HEK293 (cell line): Measurements from ENCODE around the gene PTP4A1.

ENCODE experiments used
- CTCF ChIA-PET: fragments of 350-600 bp; formaldehyde crosslinking; extraction: SDS; loops from one replicate; lab custom pipeline; 2021; ENCODE audit warnings: antibody characterized with exemption; lab: Yijun Ruan, JAX
- POLR2A ChIA-PET: fragments of 300-600 bp; formaldehyde crosslinking; extraction: SDS; loops from one replicate; lab custom pipeline; 2020; ENCODE audit warnings: antibody characterized with exemption, inconsistent platforms; lab: Yijun Ruan, JAX
- H3K27ac ChIP-seq: fragments of 200-500 bp; sonication (Bioruptor generic); 2 replicates; pipeline ENCODE4 v1.5.1; 2014; ENCODE audit warnings: low read depth, low read length, control low read depth, inconsistent platforms; ENCODE audit errors: extremely low read depth
- H3K36me3 ChIP-seq, 2 experiments: fragments of 200-500 bp in 1 of 2; sonication (Bioruptor generic) in 1 of 2; 1 replicate in 1 of 2; 2 replicates in 1 of 2; pipeline ENCODE4 v1.5.1; 2014 to 2017; ENCODE audit warnings: inconsistent platforms in 2 of 2, low read length in 2 of 2; ENCODE audit not compliant: control insufficient read depth in 2 of 2, insufficient read depth in 1 of 2
- H3K4me1 ChIP-seq: fragments of 200-500 bp; sonication (Bioruptor generic); 2 replicates; pipeline ENCODE4 v1.5.1; 2014; ENCODE audit warnings: mild to moderate bottlenecking, low read length, inconsistent platforms; ENCODE audit not compliant: control insufficient read depth, insufficient read depth
- H3K4me3 ChIP-seq: 2 replicates; pipeline ENCODE4 v1.5.1; 2011; ENCODE audit warnings: low read depth, mild to moderate bottlenecking, control low read depth, low read length, moderate library complexity
- H3K9me3 ChIP-seq: fragments of 200-500 bp; sonication (Bioruptor generic); 2 replicates; pipeline ENCODE4 v1.5.1; 2014; ENCODE audit warnings: low read depth, low read length, inconsistent platforms; ENCODE audit not compliant: control insufficient read depth, insufficient read depth
- FEZF1 ChIP-seq: fragments of 450-650 bp; formaldehyde crosslinking; IDR thresholded peaks from 2 replicates; pipeline ENCODE4 v1.5.1; 2016; ENCODE audit warnings: missing biosample characterization, missing genetic modification characterization
- GFI1B ChIP-seq: fragments of 450-650 bp; formaldehyde crosslinking; IDR thresholded peaks from 2 replicates; pipeline ENCODE4 v1.5.1; 2016; ENCODE audit warnings: missing biosample characterization, missing genetic modification characterization
- HIC1 ChIP-seq: fragments of 450-650 bp; formaldehyde crosslinking; IDR thresholded peaks from 2 replicates; pipeline ENCODE4 v1.5.1; 2016; ENCODE audit warnings: missing biosample characterization, missing genetic modification characterization
- OVOL3 ChIP-seq: fragments of 450-650 bp; formaldehyde crosslinking; IDR thresholded peaks from 2 replicates; pipeline ENCODE4 v1.5.1; 2016; ENCODE audit warnings: missing biosample characterization, missing genetic modification characterization
- PBX3 ChIP-seq: sonication (generic); formaldehyde crosslinking; IDR thresholded peaks from 2 replicates; pipeline ENCODE4 v1.8.1; 2022; ENCODE audit warnings: mild to moderate bottlenecking, moderate library complexity, missing genetic modification reagents
- PRDM1 ChIP-seq: fragments of 450-650 bp; formaldehyde crosslinking; IDR thresholded peaks from 2 replicates; pipeline ENCODE4; 2016; ENCODE audit warnings: missing biosample characterization, missing genetic modification characterization
- SETDB1 ChIP-seq: IDR thresholded peaks from one replicate; pipeline ENCODE4 v1.6.1; 2017; ENCODE audit warnings: mild to moderate bottlenecking, low read length, moderate library complexity, mixed read lengths; ENCODE audit not compliant: insufficient read length
- TRIM28 ChIP-seq: IDR thresholded peaks from 2 replicates; pipeline ENCODE4 v1.6.1; 2011; ENCODE audit warnings: low read length, control low read depth, borderline replicate concordance
- ZBTB11 ChIP-seq: fragments of 450-650 bp; formaldehyde crosslinking; conservative IDR thresholded peaks from 2 replicates; pipeline ENCODE4 v1.5.1; 2016; ENCODE audit warnings: low read depth, missing biosample characterization, missing genetic modification characterization
- ZFP37 ChIP-seq: fragments of 450-650 bp; formaldehyde crosslinking; IDR thresholded peaks from 2 replicates; pipeline ENCODE4 v1.5.1; 2016; ENCODE audit warnings: missing biosample characterization, missing genetic modification characterization
- ZNF114 ChIP-seq: fragments of 450-650 bp; formaldehyde crosslinking; IDR thresholded peaks from 2 replicates; pipeline ENCODE4 v1.5.0; 2017; ENCODE audit warnings: missing biosample characterization, missing genetic modification characterization
- ZNF2 ChIP-seq: fragments of 450-650 bp; formaldehyde crosslinking; IDR thresholded peaks from 2 replicates; pipeline ENCODE4 v1.5.1; 2016; ENCODE audit warnings: missing biosample characterization, missing genetic modification characterization
- ZNF510 ChIP-seq: fragments of 450-650 bp; formaldehyde crosslinking; IDR thresholded peaks from 2 replicates; pipeline ENCODE4 v1.5.1; 2018; ENCODE audit warnings: mild to moderate bottlenecking, missing genetic modification characterization, missing biosample characterization; ENCODE audit not compliant: insufficient replicate concordance
- ZNF585B ChIP-seq: fragments of 450-650 bp; formaldehyde crosslinking; IDR thresholded peaks from 2 replicates; pipeline ENCODE4 v1.5.1; 2016; ENCODE audit warnings: missing biosample characterization, missing genetic modification characterization
- ZNF664 ChIP-seq: fragments of 450-650 bp; formaldehyde crosslinking; IDR thresholded peaks from 2 replicates; pipeline ENCODE4 v1.5.1; 2016; ENCODE audit warnings: missing biosample characterization, missing genetic modification characterization
- ZNF776 ChIP-seq: fragments of 450-650 bp; formaldehyde crosslinking; IDR thresholded peaks from 2 replicates; pipeline ENCODE4 v1.5.0; 2017; ENCODE audit warnings: missing biosample characterization, missing genetic modification characterization, borderline replicate concordance
- ZSCAN23 ChIP-seq: fragments of 450-650 bp; formaldehyde crosslinking; IDR thresholded peaks from 2 replicates; pipeline ENCODE4 v1.5.1; 2016; ENCODE audit warnings: missing biosample characterization, missing genetic modification characterization

Gene PTP4A1

GRCh38 chr6:63567966-63568365 lies 4.3 kb upstream of the PTP4A1 start:
- TF ChIP-seq GFI1B (tag by site-specific recombination) (no peak), ZNF776 (no peak), ZNF664 (no peak), PRDM1 (tag by site-specific recombination) (0 out of 2 replicates have a peak, but pooled peaks have one; percentile 29)
- H3K36me3 ChIP-seq: no peaks in the 10 kb centered on the region
- no peak overlapping the region for H3K27ac ChIP-seq
- no peak overlapping the region for H3K4me3 ChIP-seq
- POLR2A ChIA-PET: no interaction called here
- 0 out of 2 replicates have a peak, but pooled peaks cover 5% of the 10 kb centered on the region for H3K4me1 ChIP-seq
- no peaks in the 10 kb centered on the region for H3K9me3 ChIP-seq
- CTCF ChIA-PET: no interaction called here

- Histone ChIP-seq H3K4me1 (peaks cover 17% of the 10 kb centered on the region; the same call in 1 of the 2 replicates), H3K36me3 (peaks cover 4 to 11% of the 10 kb centered on the region in 2 experiments; a peak in 2 of 3 replicates), H3K9me3 (no peaks in the 10 kb centered on the region)
- TF ChIP-seq ZSCAN23 (tag by site-specific recombination): no peak
- 0 out of 2 replicates have a peak, but pooled peaks have one; percentile 13 for TF ChIP-seq ZBTB11 (tag by site-specific recombination)
- TF ChIP-seq SETDB1: peak; percentile 15
- TF ChIP-seq TRIM28: peak; percentile 57; the same call in 1 of the 2 replicates
- no peak for TF ChIP-seq ZNF585B (tag by site-specific recombination)
- TF ChIP-seq HIC1 (tag by site-specific recombination): peak; percentile 53; the same call in 1 of the 2 replicates
- no peak for TF ChIP-seq ZNF114 (tag by site-specific recombination)
- TF ChIP-seq OVOL3: no peak
- TF ChIP-seq ZFP37 (tag by site-specific recombination): no peak
- TF ChIP-seq FEZF1 (tag by site-specific recombination): 0 out of 2 replicates have a peak, but pooled peaks have one; percentile 22
- no peak for TF ChIP-seq ZNF510 (tag by site-specific recombination)
- no peak for TF ChIP-seq PBX3 (CRISPR knock-in tag)
- peak; percentile 82; the same call in 1 of the 2 replicates for TF ChIP-seq ZNF2
- TF ChIP-seq PRDM1 (tag by site-specific recombination): peak; percentile 50; the same call in 1 of the 2 replicates
- TF ChIP-seq, all 188 proteins: peak for 7
- H3K27ac ChIP-seq: peak overlapping the region; percentile 96
- POLR2A ChIA-PET: no interaction called here
- H3K4me3 ChIP-seq: peak overlapping the region; percentile 39
- CTCF ChIA-PET: interaction anchor here (0.5 to 1.2 kb wide), 3 partner anchors 49 to 276 kb away, joined by 3 to 7 read pairs (median 4); no protein-coding TSS in a partner anchor
Observed at GRCh38 chr6:63571361-63572043, 778 bp upstream of the PTP4A1 start.
